ENCODE data around the gene LSAMP.

Gene LSAMP

GRCh38 chr3:116038968-116039650 is 406.2 kb downstream of the LSAMP start:
- Histone ChIP-seq H3K36me3 (ENCODE audit: control insufficient read depth, insufficient read depth, low read length) (no peaks in the 10 kb centered on the region), H3K9me3 (ENCODE audit: control insufficient read depth, low read length) (no peaks in the 10 kb centered on the region), H3K27ac (ENCODE audit: insufficient read depth, low read depth, low read length, poor library complexity, severe bottlenecking) (no peak overlapping the region), H3K27me3 (ENCODE audit: control insufficient read depth, insufficient read depth, low read length, poor library complexity, severe bottlenecking) (no peaks in the 10 kb centered on the region), H3K4me3 (ENCODE audit: insufficient read depth, low read depth, low read length) (no peak overlapping the region), H3K4me1 (ENCODE audit: control insufficient read depth, insufficient read depth, low read length) (no peaks in the 10 kb centered on the region)
- WGBS, 2 experiments: 93 to 100% methylated on average over 1 of the region's 1 CpG

GRCh38 chr3:116037954-116038911 is 407.1 kb downstream of the LSAMP start:
- H3K4me1 ChIP-seq (ENCODE audit: control insufficient read depth, insufficient read depth, low read length): peaks cover 2% of the 10 kb centered on the region
- H3K27me3 ChIP-seq (ENCODE audit: control insufficient read depth, insufficient read depth, low read length, poor library complexity, severe bottlenecking): no peaks in the 10 kb centered on the region
- no peaks in the 10 kb centered on the region for H3K9me3 ChIP-seq (ENCODE audit: control insufficient read depth, low read length)
- H3K36me3 ChIP-seq (ENCODE audit: control insufficient read depth, insufficient read depth, low read length): no peaks in the 10 kb centered on the region
- H3K27ac ChIP-seq (ENCODE audit: insufficient read depth, low read depth, low read length, poor library complexity, severe bottlenecking): no peak overlapping the region
- WGBS, 2 experiments: 96% methylated on average over 2 to 5 of the region's 5 CpGs
- no peak overlapping the region for H3K4me3 ChIP-seq (ENCODE audit: insufficient read depth, low read depth, low read length)

- no peak overlapping the region for H3K4me3 ChIP-seq (ENCODE audit: insufficient read depth, low read depth, low read length)
- H3K36me3 ChIP-seq (ENCODE audit: control insufficient read depth, insufficient read depth, low read length): no peaks in the 10 kb centered on the region
- 92 to 95% methylated on average over 3 of the region's 3 CpGs for whole genome bisulfite sequencing, 2 experiments
- no peak overlapping the region for H3K27ac ChIP-seq (ENCODE audit: insufficient read depth, low read depth, low read length, poor library complexity, severe bottlenecking)
- peaks cover 2% of the 10 kb centered on the region for H3K4me1 ChIP-seq (ENCODE audit: control insufficient read depth, insufficient read depth, low read length)
- H3K27me3 ChIP-seq (ENCODE audit: control insufficient read depth, insufficient read depth, low read length, poor library complexity, severe bottlenecking): no peaks in the 10 kb centered on the region
- H3K9me3 ChIP-seq (ENCODE audit: control insufficient read depth, low read length): no peaks in the 10 kb centered on the region
Observed at GRCh38 chr3:116035429-116035828, 409.9 kb downstream of the LSAMP start.

- H3K4me3 ChIP-seq (ENCODE audit: insufficient read depth, low read depth, low read length): no peak overlapping the region
- H3K4me1 ChIP-seq (ENCODE audit: control insufficient read depth, insufficient read depth, low read length): peaks cover 2% of the 10 kb centered on the region
- H3K9me3 ChIP-seq (ENCODE audit: control insufficient read depth, low read length): no peaks in the 10 kb centered on the region
- 93 to 100% methylated on average over 1 of the region's 1 CpG for WGBS, 2 experiments
- no peak overlapping the region for H3K27ac ChIP-seq (ENCODE audit: insufficient read depth, low read depth, low read length, poor library complexity, severe bottlenecking)
- H3K27me3 ChIP-seq (ENCODE audit: control insufficient read depth, insufficient read depth, low read length, poor library complexity, severe bottlenecking): no peaks in the 10 kb centered on the region
- H3K36me3 ChIP-seq (ENCODE audit: control insufficient read depth, insufficient read depth, low read length): no peaks in the 10 kb centered on the region
Observed at GRCh38 chr3:116034794-116035193, 410.5 kb downstream of the LSAMP start.

GRCh38 chr3:116034086-116034485 is 411.2 kb downstream of the LSAMP start:
- no peaks in the 10 kb centered on the region for H3K9me3 ChIP-seq (ENCODE audit: control insufficient read depth, low read length)
- H3K27ac ChIP-seq (ENCODE audit: insufficient read depth, low read depth, low read length, poor library complexity, severe bottlenecking): no peak overlapping the region
- H3K4me1 ChIP-seq (ENCODE audit: control insufficient read depth, insufficient read depth, low read length): peaks cover 2% of the 10 kb centered on the region
- H3K36me3 ChIP-seq (ENCODE audit: control insufficient read depth, insufficient read depth, low read length): no peaks in the 10 kb centered on the region
- 85 to 92% methylated on average over 2 of the region's 2 CpGs for WGBS, 2 experiments
- H3K4me3 ChIP-seq (ENCODE audit: insufficient read depth, low read depth, low read length): no peak overlapping the region
- H3K27me3 ChIP-seq (ENCODE audit: control insufficient read depth, insufficient read depth, low read length, poor library complexity, severe bottlenecking): no peaks in the 10 kb centered on the region

- Histone ChIP-seq H3K27me3 (ENCODE audit: control insufficient read depth, insufficient read depth, low read length, poor library complexity, severe bottlenecking) (no peaks in the 10 kb centered on the region), H3K4me1 (ENCODE audit: control insufficient read depth, insufficient read depth, low read length) (peaks cover 2% of the 10 kb centered on the region), H3K4me3 (ENCODE audit: insufficient read depth, low read depth, low read length) (no peak overlapping the region), H3K36me3 (ENCODE audit: control insufficient read depth, insufficient read depth, low read length) (no peaks in the 10 kb centered on the region), H3K27ac (ENCODE audit: insufficient read depth, low read depth, low read length, poor library complexity, severe bottlenecking) (no peak overlapping the region), H3K9me3 (ENCODE audit: control insufficient read depth, low read length) (no peaks in the 10 kb centered on the region)
- 94 to 96% methylated on average over 10 of the region's 10 CpGs for WGBS, 2 experiments
Observed at GRCh38 chr3:116033516-116033915, 411.8 kb downstream of the LSAMP start.

GRCh38 chr3:116032176-116032575 is 413.1 kb downstream of the LSAMP start:
- WGBS, 2 experiments: 95 to 100% methylated on average over 1 of the region's 1 CpG
- Histone ChIP-seq H3K36me3 (ENCODE audit: control insufficient read depth, insufficient read depth, low read length) (no peaks in the 10 kb centered on the region), H3K9me3 (ENCODE audit: control insufficient read depth, low read length) (no peaks in the 10 kb centered on the region), H3K27me3 (ENCODE audit: control insufficient read depth, insufficient read depth, low read length, poor library complexity, severe bottlenecking) (no peaks in the 10 kb centered on the region), H3K4me1 (ENCODE audit: control insufficient read depth, insufficient read depth, low read length) (peaks cover 2% of the 10 kb centered on the region), H3K4me3 (ENCODE audit: insufficient read depth, low read depth, low read length) (no peak overlapping the region), H3K27ac (ENCODE audit: insufficient read depth, low read depth, low read length, poor library complexity, severe bottlenecking) (no peak overlapping the region)

GRCh38 chr3:116030131-116030850 is 415.0 kb downstream of the LSAMP start:
- peaks cover 2% of the 10 kb centered on the region for H3K4me1 ChIP-seq (ENCODE audit: control insufficient read depth, insufficient read depth, low read length)
- 91 to 95% methylated on average over 4 to 5 of the region's 5 CpGs for WGBS, 2 experiments
- H3K27me3 ChIP-seq (ENCODE audit: control insufficient read depth, insufficient read depth, low read length, poor library complexity, severe bottlenecking): no peaks in the 10 kb centered on the region
- no peak overlapping the region for H3K27ac ChIP-seq (ENCODE audit: insufficient read depth, low read depth, low read length, poor library complexity, severe bottlenecking)
- H3K36me3 ChIP-seq (ENCODE audit: control insufficient read depth, insufficient read depth, low read length): no peaks in the 10 kb centered on the region
- H3K9me3 ChIP-seq (ENCODE audit: control insufficient read depth, low read length): no peaks in the 10 kb centered on the region
- no peak overlapping the region for H3K4me3 ChIP-seq (ENCODE audit: insufficient read depth, low read depth, low read length)

GRCh38 chr3:116029266-116029665 is 416.0 kb downstream of the LSAMP start:
- Histone ChIP-seq H3K9me3 (ENCODE audit: control insufficient read depth, low read length) (no peaks in the 10 kb centered on the region), H3K27ac (ENCODE audit: insufficient read depth, low read depth, low read length, poor library complexity, severe bottlenecking) (no peak overlapping the region), H3K4me3 (ENCODE audit: insufficient read depth, low read depth, low read length) (no peak overlapping the region), H3K27me3 (ENCODE audit: control insufficient read depth, insufficient read depth, low read length, poor library complexity, severe bottlenecking) (no peaks in the 10 kb centered on the region), H3K36me3 (ENCODE audit: control insufficient read depth, insufficient read depth, low read length) (no peaks in the 10 kb centered on the region), H3K4me1 (ENCODE audit: control insufficient read depth, insufficient read depth, low read length) (peaks cover 2% of the 10 kb centered on the region)
- WGBS, 2 experiments: 95 to 100% methylated on average over 1 to 2 of the region's 2 CpGs

- 94 to 100% methylated on average over 1 of the region's 1 CpG for WGBS, 2 experiments
- H3K36me3 ChIP-seq (ENCODE audit: control insufficient read depth, insufficient read depth, low read length): no peaks in the 10 kb centered on the region
- H3K9me3 ChIP-seq (ENCODE audit: control insufficient read depth, low read length): no peaks in the 10 kb centered on the region
- H3K4me1 ChIP-seq (ENCODE audit: control insufficient read depth, insufficient read depth, low read length): no peaks in the 10 kb centered on the region
- no peaks in the 10 kb centered on the region for H3K27me3 ChIP-seq (ENCODE audit: control insufficient read depth, insufficient read depth, low read length, poor library complexity, severe bottlenecking)
- no peak overlapping the region for H3K27ac ChIP-seq (ENCODE audit: insufficient read depth, low read depth, low read length, poor library complexity, severe bottlenecking)
- no peak overlapping the region for H3K4me3 ChIP-seq (ENCODE audit: insufficient read depth, low read depth, low read length)
Observed at GRCh38 chr3:116028157-116028556, 417.1 kb downstream of the LSAMP start.
